Right atrium auricular region (tissue), 2 donors: Measurements from ENCODE around the gene CD163. TPM values are rescaled to one million over a fixed set of nuclear protein-coding genes. Genes with fewer than 3 reads are reported as not detected.

Experiments
- DNase-seq: peaks from one replicate; pipeline ENCODE4 v3.0.0-alpha.2; 2019; ENCODE audit warnings: low spot score
- H3K27ac ChIP-seq, 2 donors: fragments of 200-600 bp; sonication (generic); 1 replicate in 1 of 2; 2 replicates in 1 of 2; pipeline ENCODE4 v1.5.1; 2016 to 2019
- H3K27me3 ChIP-seq, 2 donors: fragments of 200-600 bp; sonication (generic); one replicate each; pipeline versions ENCODE4 v1.5.1 to v1.6.0; 2017 to 2019
- H3K36me3 ChIP-seq: fragments of 200-600 bp; sonication (generic); one replicate; pipeline ENCODE4 v1.5.1; 2016
- H3K4me1 ChIP-seq, 2 donors: fragments of 200-600 bp; sonication (generic); one replicate each; pipeline versions ENCODE4 v1.5.1 to v1.6.0; 2017 to 2019
- H3K4me3 ChIP-seq, 2 donors: fragments of 200-600 bp; sonication (generic); 1 replicate in 1 of 2; 2 replicates in 1 of 2; pipeline ENCODE4 v1.5.1; 2017 to 2019; ENCODE audit warnings: mild to moderate bottlenecking in 1 of 2, moderate library complexity in 1 of 2
- H3K9me3 ChIP-seq, 2 donors: fragments of 200-600 bp; sonication (generic); one replicate each; pipeline ENCODE4 v1.5.1; 2019
- total RNA-seq, 2 donors: library from RNA; depleted of rRNA; stranded (reverse); fragments of >200 nt; gene quantifications; one replicate each; pipeline ENCODE4 v1.1.0, GENCODE V29; 2016
- TF ChIP-seq, protein P1 (sequence below), 2 donors: fragments of 200-600 bp; sonication (generic); IDR thresholded peaks; one replicate each; pipeline ENCODE4 v1.5.1; 2019; ENCODE audit warnings: antibody characterized with exemption in 2 of 2

CD163 gene
- total RNA-seq, 2 donors from 2014 or later, result 43.3 to 165 TPM

DNA sequence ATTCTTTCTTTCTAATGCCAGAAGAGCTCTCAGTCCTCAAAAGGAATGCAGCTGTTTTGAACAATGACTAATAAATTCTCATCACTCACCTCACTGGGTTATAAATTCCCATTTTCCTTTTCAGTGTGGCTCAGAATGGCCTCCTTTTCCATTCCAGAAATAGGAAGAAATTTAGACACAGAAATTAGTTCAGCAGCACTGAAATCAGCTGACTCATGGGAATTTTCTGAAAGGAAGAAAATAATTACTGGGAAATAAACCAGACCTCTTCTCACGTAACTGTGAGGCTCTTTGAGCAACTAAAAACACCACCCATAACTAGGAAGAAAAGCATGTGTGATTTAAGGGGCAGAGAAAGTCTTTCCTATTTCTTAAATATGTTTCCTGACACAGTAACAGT is 23.8 kb downstream of the CD163 start:
- Histone ChIP-seq H3K36me3 (no peaks in the 10 kb centered on the region), H3K4me1 (no peaks in the 10 kb centered on the region), H3K27me3 (no peaks in the 10 kb centered on the region), H3K9me3 (no peaks in the 10 kb centered on the region), H3K27ac (no peak overlapping the region), H3K4me3 (no peak overlapping the region)
- no peak for DNase-seq
- TF ChIP-seq, protein P1, sequence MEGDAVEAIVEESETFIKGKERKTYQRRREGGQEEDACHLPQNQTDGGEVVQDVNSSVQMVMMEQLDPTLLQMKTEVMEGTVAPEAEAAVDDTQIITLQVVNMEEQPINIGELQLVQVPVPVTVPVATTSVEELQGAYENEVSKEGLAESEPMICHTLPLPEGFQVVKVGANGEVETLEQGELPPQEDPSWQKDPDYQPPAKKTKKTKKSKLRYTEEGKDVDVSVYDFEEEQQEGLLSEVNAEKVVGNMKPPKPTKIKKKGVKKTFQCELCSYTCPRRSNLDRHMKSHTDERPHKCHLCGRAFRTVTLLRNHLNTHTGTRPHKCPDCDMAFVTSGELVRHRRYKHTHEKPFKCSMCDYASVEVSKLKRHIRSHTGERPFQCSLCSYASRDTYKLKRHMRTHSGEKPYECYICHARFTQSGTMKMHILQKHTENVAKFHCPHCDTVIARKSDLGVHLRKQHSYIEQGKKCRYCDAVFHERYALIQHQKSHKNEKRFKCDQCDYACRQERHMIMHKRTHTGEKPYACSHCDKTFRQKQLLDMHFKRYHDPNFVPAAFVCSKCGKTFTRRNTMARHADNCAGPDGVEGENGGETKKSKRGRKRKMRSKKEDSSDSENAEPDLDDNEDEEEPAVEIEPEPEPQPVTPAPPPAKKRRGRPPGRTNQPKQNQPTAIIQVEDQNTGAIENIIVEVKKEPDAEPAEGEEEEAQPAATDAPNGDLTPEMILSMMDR (IDR thresholded peaks at IDR 0.05), result no peak

DNA sequence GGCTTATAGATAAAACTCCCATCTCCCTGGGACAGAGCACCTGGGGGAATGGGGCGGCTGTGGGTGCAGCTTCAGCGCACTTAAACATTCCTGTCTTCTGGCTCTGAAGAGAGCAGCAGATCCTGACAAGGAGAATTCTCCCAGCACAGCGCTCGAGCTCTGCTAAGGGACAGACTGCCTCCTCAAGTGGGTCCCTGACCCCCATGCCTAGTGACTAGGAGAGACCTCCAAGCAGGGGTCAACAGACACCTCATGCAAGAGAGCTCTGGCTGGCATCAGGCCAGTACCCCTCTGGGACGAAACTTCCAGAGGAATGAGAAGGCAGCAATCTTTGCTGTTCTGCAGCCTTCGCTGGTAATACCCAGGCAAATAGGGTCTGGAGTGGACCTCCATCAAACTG is 31.5 kb downstream of the CD163 start:
- Histone ChIP-seq H3K27me3 (no peaks in the 10 kb centered on the region), H3K36me3 (no peaks in the 10 kb centered on the region), H3K27ac (no peak overlapping the region), H3K9me3 (peaks cover 0 to 3% of the 10 kb centered on the region in 2 donors), H3K4me1 (no peaks in the 10 kb centered on the region), H3K4me3 (no peak overlapping the region)
- no peak for DNase-seq
- TF ChIP-seq, protein P1 (IDR thresholded peaks at IDR 0.05), result no peak

DNA sequence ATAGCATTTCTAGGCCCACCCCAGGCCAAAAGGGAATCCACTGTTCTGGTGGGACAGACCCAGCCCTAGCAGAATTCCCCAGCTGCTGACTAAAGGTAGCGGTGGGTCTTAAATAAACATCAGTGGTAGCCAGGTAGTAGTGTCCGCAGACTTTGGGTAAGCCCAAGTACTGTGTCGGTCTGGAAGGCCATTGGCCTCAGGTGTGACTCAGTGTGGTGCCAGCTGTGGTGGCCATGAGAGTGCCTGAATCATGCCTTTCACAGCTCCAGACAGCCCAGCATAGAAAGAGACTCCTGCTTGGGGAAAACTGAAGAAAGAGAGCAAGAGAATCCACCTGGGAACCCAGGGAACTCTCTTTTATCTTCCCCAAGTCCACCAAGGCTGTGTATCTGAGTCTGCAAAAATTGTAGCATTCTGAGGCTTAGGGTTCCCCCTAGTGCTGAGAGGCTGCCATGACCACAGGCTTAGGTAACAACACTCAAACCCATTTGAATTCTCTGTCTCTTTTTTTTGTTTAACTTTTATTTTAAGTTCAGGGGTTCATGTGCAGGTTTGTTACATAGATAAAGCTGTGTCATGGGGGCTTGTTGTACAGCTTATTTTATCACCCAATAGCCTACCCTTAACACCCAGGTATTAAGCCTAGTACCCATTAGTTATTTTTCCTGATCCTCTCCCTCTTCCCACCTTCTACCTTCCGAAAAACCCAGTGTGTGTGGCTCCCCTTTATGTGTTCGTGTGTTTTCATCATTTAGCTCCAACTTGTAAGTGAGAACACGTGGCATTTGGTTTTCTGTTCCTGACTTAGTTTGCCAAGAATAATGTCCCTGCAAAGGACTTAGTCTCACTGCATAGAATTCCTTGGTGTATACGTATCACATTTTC is 43.0 kb downstream of the CD163 start:
- Histone ChIP-seq H3K9me3 (peaks cover 0 to 1% of the 10 kb centered on the region in 2 donors), H3K4me3 (no peak overlapping the region), H3K36me3 (no peaks in the 10 kb centered on the region), H3K27ac (no peak overlapping the region), H3K27me3 (no peaks in the 10 kb centered on the region), H3K4me1 (no peaks in the 10 kb centered on the region)
- TF ChIP-seq, protein P1 (IDR thresholded peaks at IDR 0.05), result peak; percentile 56 to 65
- no peak for DNase-seq

DNA sequence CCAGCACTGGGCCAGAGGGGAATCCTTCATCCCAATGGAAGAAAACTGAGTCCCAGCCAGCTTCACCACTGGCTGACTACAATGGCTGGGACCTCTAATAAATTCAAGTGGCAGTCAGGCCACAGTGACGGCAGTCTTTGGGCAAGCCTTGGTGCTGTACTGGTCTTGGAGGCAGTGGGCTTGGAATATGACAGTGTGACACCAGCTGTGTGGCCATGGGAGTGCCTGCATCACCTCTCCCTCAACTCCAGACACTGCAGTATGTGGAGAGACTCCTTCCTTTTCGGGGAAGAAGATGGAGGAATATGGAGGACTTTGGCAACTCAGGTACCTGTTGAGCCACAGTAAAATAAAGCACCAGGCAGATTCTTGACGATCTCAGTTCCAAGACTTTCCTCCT is 43.6 kb downstream of the CD163 start:
- Histone ChIP-seq H3K4me1 (no peaks in the 10 kb centered on the region), H3K27ac (no peak overlapping the region), H3K36me3 (no peaks in the 10 kb centered on the region), H3K27me3 (no peaks in the 10 kb centered on the region), H3K9me3 (no peaks in the 10 kb centered on the region), H3K4me3 (no peak overlapping the region)
- DNase-seq, result no peak
- TF ChIP-seq, protein P1 (IDR thresholded peaks at IDR 0.05), result no peak

DNA sequence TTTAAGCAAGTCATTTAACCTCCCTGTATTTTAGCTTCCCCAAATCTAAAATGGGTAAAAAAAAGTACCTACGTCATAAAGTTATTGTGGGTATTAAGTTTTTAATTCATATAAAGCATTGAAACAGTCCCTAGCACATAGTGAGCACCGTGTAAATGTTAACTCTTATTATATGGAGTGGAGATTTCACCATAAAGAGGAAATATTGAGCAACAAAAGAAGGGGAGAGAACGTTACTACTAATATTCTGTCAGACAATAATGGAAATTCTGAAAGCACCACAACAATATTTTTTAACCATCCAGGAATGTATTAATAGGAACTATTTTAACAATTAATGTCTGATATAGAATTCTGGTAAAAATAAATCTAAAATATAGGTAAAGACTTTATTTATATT is 51.8 kb downstream of the CD163 start:
- no peak for DNase-seq
- Histone ChIP-seq H3K27ac (no peak overlapping the region), H3K36me3 (no peaks in the 10 kb centered on the region), H3K4me3 (no peak overlapping the region), H3K9me3 (no peaks in the 10 kb centered on the region), H3K4me1 (no peaks in the 10 kb centered on the region), H3K27me3 (no peaks in the 10 kb centered on the region)
- TF ChIP-seq, protein P1 (IDR thresholded peaks at IDR 0.05), result no peak
